Stimulated activated CD4-positive, alpha-beta T cell treated with anti-CD3 and anti-CD28 coated beads, Interleukin-1b, Interleukin-23, amount 100 ng/mL, for 48 hours (primary cell): Measurements from ENCODE around the gene AHDC1.

Experiments
- DNase-seq: peaks from one replicate; pipeline ENCODE4 v3.0.0-alpha.2; 2020

Gene AHDC1

DNA sequence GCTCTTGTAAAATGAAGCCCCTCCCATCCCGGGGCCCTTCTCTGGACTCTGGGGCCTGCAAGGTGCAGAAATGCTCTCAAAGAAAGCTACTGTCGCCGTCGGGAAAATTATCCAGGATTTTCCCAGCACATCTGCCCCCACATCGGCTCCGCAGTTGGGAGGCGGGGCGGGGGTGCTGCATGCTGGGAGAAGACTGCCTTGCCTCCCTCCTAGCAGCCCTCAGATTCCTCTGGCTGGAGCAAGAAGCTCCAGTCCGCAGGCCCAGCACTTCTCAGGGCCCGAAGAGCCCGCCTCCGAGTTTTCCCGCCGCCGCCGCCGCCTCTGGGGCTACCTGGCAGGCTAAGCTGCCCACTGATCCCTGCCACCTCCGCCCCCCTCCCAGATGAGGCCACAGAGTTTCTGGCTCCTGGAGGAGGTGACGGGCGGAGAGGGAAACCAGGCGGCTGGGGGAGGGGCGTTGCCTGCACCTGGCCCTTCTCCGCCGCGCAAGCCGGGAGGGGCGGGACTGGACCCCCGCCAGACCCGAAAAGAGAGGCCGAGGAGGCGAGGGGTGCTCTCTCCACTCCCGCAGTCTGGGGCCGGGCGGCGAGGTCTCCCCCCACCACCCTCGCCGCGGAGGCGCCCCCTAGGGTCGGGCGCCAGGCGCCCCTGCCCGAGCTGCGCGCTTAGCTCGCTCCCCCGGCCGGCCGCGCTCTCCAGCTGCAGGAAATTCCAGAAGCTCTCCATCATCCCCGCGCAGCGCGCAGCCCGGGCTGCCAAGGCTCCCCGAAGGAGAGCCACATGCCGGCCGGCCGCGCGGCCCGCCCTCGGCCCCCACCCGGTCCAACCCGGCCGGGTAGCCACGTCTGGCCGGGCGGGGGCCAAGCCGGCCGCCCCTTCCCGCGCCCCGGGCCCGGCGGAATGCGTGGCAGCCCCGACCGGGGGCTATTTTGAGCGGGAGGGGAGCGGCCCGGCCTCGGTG, 28.8 kb downstream of the AHDC1 start:
- DNase-seq: no peak

DNA sequence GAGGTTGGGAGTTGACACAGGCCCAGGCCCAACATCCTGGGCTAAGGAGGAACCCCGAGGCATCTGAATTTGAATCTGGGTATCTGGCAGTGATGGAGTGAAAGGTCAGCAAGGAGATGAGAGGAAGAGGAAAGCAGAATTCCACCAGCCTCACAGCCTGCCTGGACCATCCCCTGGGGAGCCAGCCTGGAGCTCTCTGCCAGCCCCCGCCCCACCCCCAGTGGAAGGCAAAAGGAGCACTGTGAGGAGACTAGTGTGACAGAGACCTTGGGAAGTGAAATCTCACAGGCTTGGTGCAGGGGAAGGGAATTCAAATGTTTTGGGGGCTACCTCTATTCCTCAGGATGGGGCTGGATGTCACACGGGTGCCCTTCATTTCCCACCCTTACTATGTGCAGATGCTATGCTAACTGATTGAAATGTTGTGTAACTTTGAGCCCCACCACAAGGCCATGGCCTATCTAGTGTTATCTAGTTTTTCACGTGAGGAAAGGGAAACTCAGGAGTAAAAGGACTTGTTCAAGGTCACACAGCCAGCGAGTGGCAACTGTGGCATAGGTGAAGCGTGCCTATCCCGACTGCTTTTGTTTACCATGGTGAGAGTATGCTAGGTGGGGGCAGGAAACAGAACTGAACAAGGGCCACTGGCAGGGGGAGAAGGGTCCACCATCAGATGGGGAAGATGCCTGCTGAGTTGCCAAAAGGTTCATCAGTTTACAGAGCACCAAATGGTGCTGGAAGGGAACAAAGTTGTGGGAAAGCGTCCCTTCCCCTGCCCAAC, 29.8 kb downstream of the AHDC1 start:
- DNase-seq: no peak

DNA sequence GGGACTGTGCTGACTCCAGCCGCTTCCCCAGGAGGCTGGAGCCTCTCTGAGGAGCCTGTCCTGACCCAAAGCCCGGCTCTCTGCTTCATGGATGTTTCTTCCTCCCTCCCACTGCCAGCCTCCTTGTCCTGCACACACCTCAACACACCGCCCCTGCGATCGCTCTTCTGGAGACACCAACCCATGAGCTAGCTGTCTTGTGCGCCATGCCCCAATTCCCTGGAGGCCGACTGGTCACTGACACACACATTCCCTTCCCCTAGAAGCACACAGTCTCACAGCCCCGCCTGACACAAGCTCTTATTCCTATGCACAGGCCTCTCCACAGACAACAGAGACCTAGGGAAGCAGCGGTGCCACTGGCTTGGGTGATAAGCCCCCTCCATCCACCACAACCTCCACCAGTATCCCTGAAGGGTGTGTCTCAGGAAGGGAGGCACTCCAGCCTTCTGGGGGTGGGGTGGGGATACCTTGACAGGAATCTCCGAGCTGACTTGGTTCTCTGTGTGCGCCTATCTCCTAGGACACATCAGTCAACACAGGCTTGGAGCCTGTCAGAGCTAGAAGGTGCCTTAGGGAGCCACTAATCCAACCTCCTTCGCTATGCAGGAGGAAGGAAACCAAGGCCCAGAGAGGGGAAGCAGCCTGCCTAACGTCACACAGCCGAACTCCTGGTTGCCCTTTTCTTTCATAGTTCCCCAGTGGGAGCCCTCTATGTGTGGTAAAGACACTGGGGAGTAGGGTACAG, 31.1 kb downstream of the AHDC1 start:
- no peak for DNase-seq

DNA sequence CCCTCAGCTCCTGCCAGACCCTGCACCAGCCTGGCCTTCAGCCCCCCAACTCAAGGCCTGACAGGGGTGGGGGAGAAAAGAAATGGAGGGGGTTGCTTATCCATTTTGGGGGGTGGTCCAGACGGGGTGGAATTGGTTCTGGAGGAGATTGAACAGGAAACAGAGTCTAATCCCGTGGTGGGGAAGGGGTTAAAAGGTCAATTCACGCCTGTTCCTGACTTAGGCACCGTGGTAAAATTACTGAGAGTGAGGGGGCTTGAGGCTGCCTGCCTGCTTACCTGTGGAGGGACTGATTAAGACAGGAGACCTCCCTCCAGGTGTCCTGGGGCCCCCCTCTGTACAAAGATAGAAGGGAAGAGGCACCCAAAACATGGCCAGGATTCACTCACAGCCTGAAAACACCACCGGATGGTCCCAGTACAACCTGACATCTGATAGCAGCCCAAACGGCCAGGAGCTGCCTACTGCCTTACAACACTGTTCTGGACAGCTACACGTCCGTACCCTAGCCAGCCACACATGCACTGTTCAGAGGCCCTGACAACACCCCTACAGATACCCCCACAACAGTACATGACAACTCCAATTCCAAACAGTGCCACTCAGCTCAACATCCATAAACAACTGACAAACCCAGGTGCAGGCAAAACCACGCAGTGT, 31.8 kb downstream of the AHDC1 start:
- DNase-seq: no peak

DNA sequence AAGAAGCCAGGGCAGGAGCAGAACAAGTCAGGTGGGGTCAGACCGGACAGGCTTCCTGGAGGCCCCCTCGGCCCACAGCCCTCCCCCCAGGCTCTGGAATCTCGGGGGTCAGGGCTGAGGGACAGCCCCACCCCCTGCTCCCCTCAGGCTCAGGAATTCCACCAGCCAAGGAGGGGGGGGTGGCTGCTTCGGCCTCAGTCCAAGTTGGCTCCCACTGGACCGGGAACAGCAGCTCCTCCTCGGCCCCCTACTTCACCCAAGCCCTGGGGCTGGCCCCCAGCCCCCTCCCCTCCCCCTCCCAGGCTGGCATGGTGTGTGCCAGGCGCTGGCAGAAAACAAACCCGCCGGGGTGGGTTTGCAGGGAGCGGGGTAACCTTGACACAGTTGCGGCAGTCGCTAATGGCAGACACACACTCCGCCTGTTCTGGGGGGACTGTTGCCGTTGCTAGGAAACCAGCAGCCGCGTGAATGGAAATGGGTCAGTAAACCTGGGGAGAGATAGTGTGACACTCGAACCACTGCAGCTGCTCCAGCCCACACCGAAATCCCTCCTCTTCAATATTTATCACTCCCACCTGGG, 32.4 kb downstream of the AHDC1 start:
- DNase-seq: no peak

DNA sequence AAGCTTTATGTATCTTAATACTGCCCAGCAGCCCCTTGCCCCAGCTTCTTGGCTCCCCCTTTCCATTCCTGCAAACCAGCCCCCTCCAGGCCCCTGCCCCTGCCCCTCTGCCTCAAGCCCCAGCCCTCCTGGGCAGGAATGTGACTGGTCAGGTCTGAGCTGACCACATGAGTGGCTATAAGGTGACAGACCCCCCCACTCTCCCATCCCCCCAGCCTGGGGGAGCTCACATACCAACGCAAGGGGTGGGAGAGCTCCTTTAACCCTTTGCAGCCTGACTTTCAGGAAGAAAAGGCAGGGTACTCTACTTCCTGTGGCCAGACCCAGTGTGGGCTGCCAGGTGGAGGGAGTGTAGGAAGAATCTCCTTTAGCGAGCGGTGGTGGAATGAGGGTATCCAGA, 33.2 kb downstream of the AHDC1 start:
- no peak for DNase-seq

DNA sequence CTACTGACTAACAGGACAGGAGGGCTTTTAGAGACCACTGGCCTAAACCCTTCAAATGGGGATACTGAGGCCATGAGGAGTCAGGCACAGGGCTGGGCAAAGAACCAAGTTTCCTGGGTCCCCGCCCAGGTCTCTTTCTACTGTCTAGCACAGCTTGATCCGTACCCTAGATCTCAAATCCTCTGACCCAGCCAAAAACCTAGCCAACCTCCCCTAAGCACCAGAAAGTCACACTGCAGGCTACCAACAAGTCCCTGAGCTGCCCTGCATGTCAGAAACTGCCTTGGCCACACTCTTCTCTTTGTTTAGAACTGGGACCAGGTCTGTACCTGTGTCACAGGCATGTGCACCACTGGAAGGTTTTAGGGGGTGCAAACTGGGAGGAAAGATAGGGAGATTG, 33.6 kb downstream of the AHDC1 start:
- no peak for DNase-seq

DNA sequence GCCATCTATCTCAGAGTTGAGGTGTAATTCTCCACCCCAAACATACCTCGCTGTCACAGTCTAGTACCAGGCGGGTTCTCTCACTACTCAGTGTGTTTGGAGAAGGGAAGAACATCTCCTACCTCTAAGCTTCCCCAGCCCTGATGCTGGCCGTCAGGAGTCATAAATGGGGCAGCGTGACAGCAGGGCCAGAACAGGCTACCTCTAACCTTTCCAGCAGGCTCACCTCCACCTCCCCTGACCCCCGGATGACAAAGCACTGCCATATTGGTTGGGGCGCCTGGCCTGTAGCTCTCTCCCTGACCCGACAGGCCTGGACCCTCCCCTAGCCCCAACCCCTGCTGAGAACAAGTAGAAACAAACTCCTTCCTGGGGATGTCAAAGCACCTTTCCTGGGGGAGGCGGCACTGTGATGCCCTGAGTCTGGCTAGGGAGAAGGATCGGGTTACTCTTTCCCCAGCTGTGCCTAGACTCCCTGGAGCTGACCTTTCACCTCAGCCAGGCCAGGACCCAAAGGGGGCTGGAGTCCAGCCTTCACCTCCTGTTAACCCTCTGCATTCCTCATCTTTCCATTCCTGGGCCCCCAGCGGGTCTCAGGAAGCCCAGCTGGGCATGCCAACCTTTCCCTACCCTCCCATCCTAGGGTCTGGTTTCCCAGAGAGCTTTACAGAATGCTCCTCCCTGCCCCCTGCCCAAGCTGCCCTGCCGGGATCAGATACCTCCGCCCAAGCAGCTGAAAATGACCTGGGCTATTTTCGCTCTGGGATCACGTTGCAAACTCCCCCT, 34.2 kb downstream of the AHDC1 start:
- no peak for DNase-seq

DNA sequence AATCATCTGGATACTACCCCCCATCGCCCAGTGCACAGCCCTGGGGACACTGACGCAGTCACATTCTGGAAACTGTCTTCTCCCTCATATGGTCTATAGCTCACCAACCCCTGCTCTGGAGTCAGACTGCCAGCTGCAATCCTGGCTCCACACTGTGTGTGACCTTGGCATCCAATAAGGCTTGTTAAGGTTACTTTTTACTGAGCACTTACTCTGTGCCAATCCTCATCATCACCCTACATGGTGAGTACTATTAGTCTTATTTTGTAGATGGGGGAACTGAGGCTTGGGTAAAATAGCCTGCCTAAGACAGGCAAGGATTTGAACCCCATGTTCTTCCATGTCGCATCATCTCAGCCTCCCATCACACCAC, 34.9 kb downstream of the AHDC1 start:
- no peak for DNase-seq

DNA sequence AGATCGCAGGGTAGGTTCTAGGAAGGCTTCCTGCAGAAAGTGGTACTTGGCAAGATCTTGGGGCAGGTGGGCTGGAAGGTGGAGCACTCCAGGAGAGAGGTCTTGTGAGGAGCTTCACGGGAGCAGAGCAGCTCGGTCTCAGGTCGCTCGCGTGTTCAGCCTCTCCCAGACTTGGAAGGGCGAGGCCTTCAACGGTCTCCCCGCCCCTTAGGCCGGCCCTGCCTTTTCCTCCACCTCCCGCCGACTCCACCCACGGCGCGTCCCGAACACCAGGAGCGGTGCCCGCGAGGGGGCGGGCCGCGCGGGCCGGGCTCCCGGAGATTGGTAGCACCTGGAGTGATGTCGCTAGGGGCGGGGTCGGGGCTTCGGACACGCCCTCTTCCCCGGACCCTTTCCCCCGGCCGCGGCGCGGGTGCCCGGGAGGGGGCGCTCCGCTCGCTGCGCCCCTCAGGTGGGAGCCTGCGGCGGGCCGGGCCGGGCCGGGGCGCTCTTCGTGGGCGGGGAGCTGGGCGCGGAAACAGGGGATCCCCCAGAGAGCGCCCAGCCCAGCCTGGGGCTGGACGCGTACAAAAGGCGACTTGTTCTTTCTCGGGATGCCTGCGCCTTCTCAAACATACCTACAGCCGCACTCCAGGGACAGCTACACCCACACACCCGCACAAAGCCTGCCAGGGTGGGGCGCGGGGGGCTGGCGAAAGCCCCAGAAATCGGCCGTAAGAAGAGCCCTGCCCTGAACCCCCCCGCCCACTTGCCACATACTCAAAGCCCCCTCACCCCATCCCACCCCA, 35.5 kb downstream of the AHDC1 start:
- peak; percentile 93 for DNase-seq

DNA sequence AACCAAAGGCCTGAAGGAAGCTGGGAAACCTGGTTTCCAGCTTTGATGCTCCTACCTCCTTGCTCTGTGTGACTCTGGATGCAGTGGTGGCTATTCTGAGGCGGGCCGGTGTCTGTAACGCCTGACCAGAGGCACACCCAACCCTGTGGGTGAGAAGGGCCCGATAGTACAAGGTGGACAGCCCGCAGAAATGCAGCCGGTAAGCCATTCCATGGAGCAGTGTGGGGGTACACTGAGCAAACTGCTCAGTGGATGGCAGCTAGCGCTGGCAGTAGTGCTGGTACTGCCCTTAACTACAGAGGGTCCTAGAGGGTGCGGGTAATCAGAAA, 36.0 kb downstream of the AHDC1 start:
- no peak for DNase-seq

DNA sequence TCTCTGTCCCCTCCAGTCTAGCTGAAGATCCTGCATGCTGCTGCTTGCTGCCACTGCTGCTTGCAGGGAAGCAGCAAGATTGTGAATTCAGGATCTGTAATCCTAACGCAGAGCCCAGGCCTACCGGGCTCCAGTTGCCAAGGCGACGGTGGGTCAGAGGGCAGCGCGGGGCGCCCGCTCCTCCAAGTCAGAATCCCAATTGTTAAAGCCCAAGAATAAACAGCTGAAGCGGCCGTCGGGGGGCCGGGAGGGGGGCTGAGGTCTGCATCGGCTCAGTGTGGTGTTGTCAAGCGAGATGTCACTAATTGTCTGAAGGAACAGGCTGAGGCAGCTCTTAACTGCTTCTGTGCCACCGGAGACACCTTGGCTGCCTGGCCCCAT, 36.8 kb downstream of the AHDC1 start:
- no peak for DNase-seq

DNA sequence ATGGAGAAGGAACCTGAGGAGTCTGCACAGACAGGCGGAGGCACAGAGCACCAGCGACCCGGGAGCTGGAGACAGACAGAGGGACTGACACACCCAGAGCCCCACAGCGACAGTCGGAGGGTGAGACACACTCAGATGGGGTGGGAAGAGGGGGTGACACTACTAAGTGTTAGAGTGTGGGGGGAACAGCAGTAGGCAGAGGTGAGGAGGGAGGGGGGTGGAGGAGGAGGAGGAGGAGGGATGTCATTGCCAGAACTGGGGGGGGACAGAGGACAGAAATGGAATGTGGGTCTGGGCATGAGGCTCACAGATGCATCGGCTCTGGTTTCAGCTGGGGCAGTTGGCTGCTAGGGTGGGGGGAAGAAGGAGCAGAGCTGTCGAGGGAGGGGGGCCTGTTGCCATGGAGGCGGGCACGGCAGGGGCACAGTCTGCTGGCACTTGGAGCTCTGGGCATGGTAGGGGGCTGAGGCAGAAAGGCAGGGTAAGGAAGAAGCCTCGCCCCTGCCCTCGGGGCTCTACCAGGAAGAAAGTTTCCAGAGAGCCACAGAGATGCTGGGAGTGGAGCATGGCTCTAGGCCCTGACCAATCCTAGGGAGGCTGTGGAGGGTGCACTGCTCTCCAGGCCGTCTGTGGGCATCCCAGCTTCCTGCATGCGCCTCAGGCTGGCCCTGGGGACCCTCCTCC, 37.3 kb downstream of the AHDC1 start:
- DNase-seq: no peak

DNA sequence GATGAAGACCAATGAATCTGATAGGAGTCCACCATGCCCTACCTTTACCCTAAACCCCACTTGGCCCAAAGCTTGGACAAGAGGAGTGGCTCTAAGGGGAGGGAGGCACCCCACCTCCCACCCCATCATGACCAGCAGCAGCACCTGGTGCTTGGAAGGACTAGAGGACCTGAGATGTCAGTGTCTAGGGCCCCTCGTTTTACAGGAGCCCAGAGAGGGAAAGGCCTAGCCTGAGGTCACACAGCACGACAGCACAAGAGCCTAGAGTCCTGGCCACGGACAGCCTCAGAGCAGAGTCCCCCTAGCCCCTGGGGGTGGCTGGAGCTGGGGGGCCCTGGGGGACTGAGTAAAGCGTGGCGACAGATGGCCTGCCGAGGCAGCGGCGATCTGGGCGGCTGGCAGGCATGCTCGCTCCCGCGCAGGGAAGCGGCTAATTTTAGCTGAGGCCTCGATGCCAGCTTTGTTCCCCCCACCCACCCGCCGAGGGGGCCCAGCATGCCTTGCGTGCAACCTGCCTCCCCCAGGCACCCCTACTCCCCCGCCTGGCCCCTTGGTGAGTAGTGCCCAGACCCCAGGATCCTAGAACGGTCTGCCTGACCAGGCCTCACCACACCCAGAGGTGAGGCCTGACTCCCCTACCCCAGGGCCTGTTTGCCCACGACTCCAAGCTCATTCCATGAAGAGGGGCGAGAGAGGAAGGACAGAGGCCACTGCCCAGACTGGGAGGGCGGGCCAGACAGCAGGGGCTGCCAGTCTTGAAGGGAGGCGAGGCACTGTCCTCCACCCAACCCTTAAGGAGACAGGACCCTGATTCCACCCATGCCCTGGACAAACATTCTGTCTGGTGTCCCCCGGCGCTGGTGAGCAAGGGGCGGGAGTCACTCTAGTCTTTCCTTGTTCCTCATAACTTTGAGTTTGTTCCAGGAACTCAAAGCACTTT, 39.0 kb downstream of the AHDC1 start:
- DNase-seq: no peak

DNA sequence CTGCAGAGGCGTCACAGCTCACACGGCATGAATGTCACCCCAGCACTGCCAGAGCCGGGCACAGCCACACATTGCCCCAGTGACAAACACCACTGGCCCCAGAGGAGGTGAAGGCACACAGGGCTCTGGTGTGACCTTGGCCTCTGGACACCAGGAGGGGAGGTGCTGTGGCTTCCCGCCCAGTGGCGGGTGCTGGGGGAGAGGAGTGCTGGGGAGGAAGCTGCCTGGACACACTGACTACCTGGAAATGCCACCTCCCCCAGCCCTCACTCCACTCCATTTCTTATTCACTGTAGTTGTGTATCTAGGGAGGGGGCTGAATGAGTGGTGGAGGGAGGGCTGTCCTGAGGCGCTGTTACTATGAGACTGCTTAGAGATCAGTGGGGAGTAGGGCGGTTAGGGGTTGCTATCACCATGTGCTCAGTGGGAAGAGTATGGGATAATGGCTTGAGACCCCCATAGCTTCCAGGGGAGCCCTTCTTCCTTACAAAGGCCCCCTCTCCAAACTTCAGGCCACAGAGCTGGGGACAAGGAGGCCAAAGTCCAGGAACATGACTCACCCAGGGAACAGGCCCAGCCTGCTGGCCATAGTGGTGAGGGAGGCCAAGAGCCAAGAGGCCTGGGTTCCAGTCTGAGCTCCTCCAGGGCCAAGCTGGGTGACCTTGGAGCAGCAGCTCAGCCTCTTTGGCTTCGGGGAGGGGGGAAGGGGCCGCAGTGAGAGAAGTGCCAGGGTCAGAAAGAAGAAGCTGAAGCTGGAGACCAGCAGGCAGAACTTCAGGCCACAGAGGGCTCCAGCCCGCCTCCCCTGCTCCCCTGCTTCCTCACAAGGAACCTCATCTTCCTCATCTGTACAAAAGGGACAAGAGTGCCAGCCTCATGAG, 40.1 kb downstream of the AHDC1 start:
- no peak for DNase-seq

DNA sequence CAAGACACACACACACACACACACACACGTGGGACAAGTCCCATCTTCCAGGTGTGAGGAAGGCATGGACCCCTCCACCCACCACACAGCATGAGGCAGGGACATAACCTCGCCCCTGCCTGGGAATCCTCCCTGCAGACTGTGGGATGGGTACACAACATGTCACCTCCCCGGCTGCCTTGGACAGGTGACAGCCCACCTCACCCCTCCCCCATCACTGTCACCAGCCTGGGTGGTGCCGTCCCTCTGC, 40.7 kb downstream of the AHDC1 start:
- DNase-seq: no peak

DNA sequence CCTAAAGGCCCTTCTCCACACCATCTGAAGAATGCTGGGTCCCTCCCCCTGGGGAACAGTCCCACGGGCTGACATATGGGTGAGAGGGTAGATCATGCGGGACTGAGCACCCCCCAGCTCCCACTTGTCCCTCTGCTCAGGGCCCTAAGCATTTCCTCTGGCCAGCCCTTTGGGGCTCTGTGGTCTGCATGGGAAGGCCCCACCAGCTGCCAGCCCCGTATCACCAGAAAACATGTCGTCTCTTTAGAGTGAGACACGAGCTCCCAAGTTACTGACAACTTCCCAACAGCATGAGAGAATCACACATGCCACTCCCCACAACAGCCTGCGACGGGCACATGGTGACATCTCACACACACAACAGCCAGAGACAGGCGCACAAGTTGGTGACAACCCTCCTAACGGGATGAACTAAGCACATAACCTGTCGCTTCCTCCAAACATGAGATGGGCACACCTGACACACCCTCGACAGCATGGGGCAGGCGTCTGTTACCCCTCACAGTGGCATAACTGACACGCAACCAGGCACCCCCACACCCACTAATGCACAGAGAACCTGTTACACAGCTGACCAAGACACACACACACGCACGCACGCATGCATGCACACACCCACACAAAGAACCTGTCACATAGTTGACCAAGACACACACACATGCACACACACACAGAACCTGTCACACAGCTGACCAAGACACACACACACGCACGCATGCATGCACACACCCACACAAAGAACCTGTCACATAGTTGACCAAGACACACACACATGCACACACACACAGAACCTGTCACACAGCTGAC, 41.2 kb downstream of the AHDC1 start:
- no peak for DNase-seq

DNA sequence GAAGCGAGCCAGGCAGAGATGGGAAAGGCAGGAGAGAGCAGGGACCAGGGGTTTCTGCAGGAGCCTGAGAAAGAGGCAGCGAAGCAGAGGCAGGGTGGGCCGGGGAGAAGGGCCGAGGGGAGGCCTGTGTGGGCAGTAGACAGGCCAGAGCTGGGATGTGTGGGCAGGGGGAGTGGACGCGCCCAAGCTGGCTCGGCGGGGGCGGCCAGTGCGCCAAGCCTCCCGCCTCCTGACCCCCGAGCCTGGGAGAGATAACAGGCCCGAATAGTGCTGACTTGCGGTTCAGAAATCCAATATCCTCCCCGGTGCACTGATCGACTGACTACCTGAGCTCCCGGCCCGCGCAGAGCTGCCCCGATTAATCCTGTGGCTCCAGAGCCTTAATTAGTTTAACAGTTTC, 41.9 kb downstream of the AHDC1 start:
- no peak for DNase-seq
